ENCODE measurements around the gene ITPRID1. TPM values are rescaled to one million over a fixed set of nuclear protein-coding genes. Genes with fewer than 3 reads are reported as not detected.
A peak's percentile ranks its signal among the peaks of the same experiment; 100 is the strongest.

Gene ITPRID1
- polyA plus RNA-seq, 1 donor (not counting 4 experiments of a cell fraction or from before 2014, with no cell fraction given), result not detected

GRCh38 chr7:31478721-31479120, 35.2 kb upstream of the ITPRID1 start:
- no peaks in the 10 kb centered on the region for H3K27me3 ChIP-seq (ENCODE audit: control insufficient read depth, extremely low read depth, insufficient read depth, low read length)
- H3K9ac ChIP-seq (ENCODE audit: control insufficient read depth, extremely low read depth, insufficient read depth, low read length), result no peak overlapping the region
- no peaks in the 10 kb centered on the region for H3K9me3 ChIP-seq (ENCODE audit: control insufficient read depth, low read depth, low read length)
- no peaks in the 10 kb centered on the region for H3K36me3 ChIP-seq (ENCODE audit: control insufficient read depth in 2 of 2, extremely low read depth in 1 of 2, insufficient read depth in 2 of 2, low read length in 2 of 2)
- H2AFZ ChIP-seq (ENCODE audit: control insufficient read depth, low read length), result no peak overlapping the region
- H3K9me1 ChIP-seq (ENCODE audit: control insufficient read depth, extremely low read depth, insufficient read depth, low read length), result no peaks in the 10 kb centered on the region
- DNase-seq (ENCODE audit: low read depth, low spot score) (no peak), FAIRE-seq (peak; percentile 5)
- H3K27ac ChIP-seq (ENCODE audit: control insufficient read depth, insufficient read depth, low read length), result no peak overlapping the region
- no peaks in the 10 kb centered on the region for H3K4me1 ChIP-seq (ENCODE audit: control insufficient read depth, extremely low read depth, insufficient read depth, low read length)
- H3K4me2 ChIP-seq (ENCODE audit: control insufficient read depth, extremely low read depth, insufficient read depth, low read depth, low read length), result no peak overlapping the region
- no peak for TF ChIP-seq EZH2 (IDR thresholded peaks at IDR 0.05; ENCODE audit: low read length)
- TF ChIP-seq CTCF (optimal IDR thresholded peaks at IDR 0.05 in 1 of 3, IDR thresholded peaks at IDR 0.05 in 1 of 3, conservative IDR thresholded peaks at IDR 0.05 in 1 of 3; ENCODE audit: extremely low read depth in 1 of 3, insufficient read depth in 2 of 3, low read length in 3 of 3), result no peak
- no peaks in the 10 kb centered on the region for H3K79me2 ChIP-seq (ENCODE audit: control insufficient read depth, insufficient read depth, low read length)
- no peak overlapping the region for H3K4me3 ChIP-seq (ENCODE audit: control insufficient read depth in 2 of 3, extremely low read depth in 1 of 3, insufficient read depth in 2 of 3, low read depth in 1 of 3, low read length in 3 of 3)
- H4K20me1 ChIP-seq (ENCODE audit: control insufficient read depth, extremely low read depth, insufficient read depth, low read length), result no peaks in the 10 kb centered on the region
- dilution Hi-C loops (cut with MboI; ENCODE audit: extremely low pct_ligation_motif_present, low sequenced_read_pairs), result no loop called here

GRCh38 chr7:31487071-31487470, 26.8 kb upstream of the ITPRID1 start:
- DNase-seq (ENCODE audit: low read depth, low spot score) (no peak), FAIRE-seq (no peak)
- no peak overlapping the region for H3K9ac ChIP-seq (ENCODE audit: control insufficient read depth, extremely low read depth, insufficient read depth, low read length)
- peak overlapping the region; percentile 11 for H3K4me2 ChIP-seq (ENCODE audit: control insufficient read depth, extremely low read depth, insufficient read depth, low read depth, low read length)
- TF ChIP-seq EZH2 (IDR thresholded peaks at IDR 0.05; ENCODE audit: low read length), result no peak
- no peak for TF ChIP-seq CTCF (optimal IDR thresholded peaks at IDR 0.05 in 1 of 3, IDR thresholded peaks at IDR 0.05 in 1 of 3, conservative IDR thresholded peaks at IDR 0.05 in 1 of 3; ENCODE audit: extremely low read depth in 1 of 3, insufficient read depth in 2 of 3, low read length in 3 of 3)
- H3K79me2 ChIP-seq (ENCODE audit: control insufficient read depth, insufficient read depth, low read length), result no peaks in the 10 kb centered on the region
- H3K27me3 ChIP-seq (ENCODE audit: control insufficient read depth, extremely low read depth, insufficient read depth, low read length), result no peaks in the 10 kb centered on the region
- no peaks in the 10 kb centered on the region for H3K9me3 ChIP-seq (ENCODE audit: control insufficient read depth, low read depth, low read length)
- no peaks in the 10 kb centered on the region for H4K20me1 ChIP-seq (ENCODE audit: control insufficient read depth, extremely low read depth, insufficient read depth, low read length)
- dilution Hi-C loops (cut with MboI; ENCODE audit: extremely low pct_ligation_motif_present, low sequenced_read_pairs), result no loop called here
- peak overlapping the region; percentile 27 for H2AFZ ChIP-seq (ENCODE audit: control insufficient read depth, low read length)
- H3K9me1 ChIP-seq (ENCODE audit: control insufficient read depth, extremely low read depth, insufficient read depth, low read length), result no peaks in the 10 kb centered on the region
- H3K4me3 ChIP-seq (ENCODE audit: control insufficient read depth in 2 of 3, extremely low read depth in 1 of 3, insufficient read depth in 2 of 3, low read depth in 1 of 3, low read length in 3 of 3), result no peak overlapping the region
- H3K36me3 ChIP-seq (ENCODE audit: control insufficient read depth in 2 of 2, extremely low read depth in 1 of 2, insufficient read depth in 2 of 2, low read length in 2 of 2), result no peaks in the 10 kb centered on the region
- peaks cover 11% of the 10 kb centered on the region for H3K4me1 ChIP-seq (ENCODE audit: control insufficient read depth, extremely low read depth, insufficient read depth, low read length)
- H3K27ac ChIP-seq (ENCODE audit: control insufficient read depth, insufficient read depth, low read length), result no peak overlapping the region

Measured in keratinocyte (primary cell).